Tongue (tissue), 2 donors: ENCODE results near the gene PYURF. TPM values are rescaled to one million over a fixed set of nuclear protein-coding genes. Genes with fewer than 3 reads are reported as not detected.

Experiments
- DNase-seq: peaks from one replicate; pipeline ENCODE4 v3.0.0-alpha.2; 2015
- total RNA-seq: library from RNA; depleted of rRNA; stranded (reverse); fragments of >200 nt; gene quantifications from one replicate; pipeline ENCODE4 v1.2.3, GENCODE V29; 2014

Gene PYURF, protein sequence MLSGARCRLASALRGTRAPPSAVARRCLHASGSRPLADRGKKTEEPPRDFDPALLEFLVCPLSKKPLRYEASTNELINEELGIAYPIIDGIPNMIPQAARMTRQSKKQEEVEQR
- 73.1 TPM for total RNA-seq

GRCh38 chr4:88523325-88524129, at the start of gene PYURF:
Gene PYURF (minus strand): TSS chr4:88523776. CDS start chr4:88523700, 76 bp downstream.
- DNase-seq: peak; percentile 97

- no peak for DNase-seq
These were observed 46.4 kb upstream of the PYURF start for GRCh38 chr4:88570001-88570400.

- DNase-seq: no peak
These were observed 44.0 kb upstream of the PYURF start for GRCh38 chr4:88567591-88567990.

DNA sequence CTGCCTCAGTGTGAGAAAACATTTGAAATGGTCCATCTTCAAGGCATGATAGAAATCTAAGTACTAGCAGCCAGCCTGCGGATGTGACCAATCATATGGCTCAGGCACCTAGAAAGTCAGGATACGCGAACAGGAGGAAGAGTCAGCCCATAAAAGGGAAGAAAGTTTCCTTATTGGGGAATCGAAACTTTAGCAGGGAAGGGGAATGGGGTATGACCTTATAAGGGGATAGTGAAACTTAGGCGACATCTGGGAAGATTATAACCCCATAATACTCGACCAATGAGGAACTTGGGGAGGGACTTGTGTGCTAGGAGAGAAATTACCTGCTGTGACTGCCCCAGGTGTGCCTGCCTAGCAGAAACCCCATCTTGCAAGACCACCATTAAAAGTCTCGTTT, 26.2 kb upstream of the PYURF start:
- no peak for DNase-seq

DNA sequence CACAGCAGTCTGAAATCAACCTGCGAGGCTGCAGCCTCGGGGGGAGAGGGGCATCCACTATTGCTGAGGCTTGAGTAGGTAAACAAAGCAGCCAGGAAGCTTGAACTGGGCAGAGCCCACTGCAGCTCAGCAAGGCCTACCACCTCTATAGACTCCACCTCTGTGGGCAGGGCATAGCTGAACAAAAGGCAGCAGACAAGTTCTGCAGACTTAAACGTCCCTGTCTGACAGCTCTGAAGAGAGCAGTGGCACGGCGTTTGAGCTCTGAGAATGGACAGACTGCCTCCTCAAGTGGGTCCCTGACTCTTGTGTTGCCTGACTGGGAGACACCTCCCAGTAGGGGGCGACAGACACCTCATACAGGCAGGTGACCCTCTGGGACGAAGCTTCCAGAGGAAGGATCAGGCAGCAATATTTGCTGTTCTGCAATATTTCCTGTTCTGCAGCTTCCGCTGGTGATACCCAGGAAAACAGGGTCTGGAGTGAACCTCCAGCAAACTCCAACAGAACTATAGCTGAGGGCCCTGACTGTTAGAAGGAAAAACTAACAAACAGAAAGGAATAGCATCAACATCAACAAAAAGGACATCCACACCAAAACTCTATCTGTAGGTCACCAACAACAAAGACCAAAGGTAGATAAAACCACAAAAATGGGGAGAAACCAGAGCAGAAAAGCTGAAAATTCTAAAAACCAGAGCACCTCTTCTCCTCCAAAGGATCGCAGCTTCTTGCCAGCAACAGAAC, 15.9 kb upstream of the PYURF start:
- DNase-seq: peak; percentile 46

- DNase-seq: no peak
These were observed 14.1 kb upstream of the PYURF start for GRCh38 chr4:88537709-88538108.

DNA sequence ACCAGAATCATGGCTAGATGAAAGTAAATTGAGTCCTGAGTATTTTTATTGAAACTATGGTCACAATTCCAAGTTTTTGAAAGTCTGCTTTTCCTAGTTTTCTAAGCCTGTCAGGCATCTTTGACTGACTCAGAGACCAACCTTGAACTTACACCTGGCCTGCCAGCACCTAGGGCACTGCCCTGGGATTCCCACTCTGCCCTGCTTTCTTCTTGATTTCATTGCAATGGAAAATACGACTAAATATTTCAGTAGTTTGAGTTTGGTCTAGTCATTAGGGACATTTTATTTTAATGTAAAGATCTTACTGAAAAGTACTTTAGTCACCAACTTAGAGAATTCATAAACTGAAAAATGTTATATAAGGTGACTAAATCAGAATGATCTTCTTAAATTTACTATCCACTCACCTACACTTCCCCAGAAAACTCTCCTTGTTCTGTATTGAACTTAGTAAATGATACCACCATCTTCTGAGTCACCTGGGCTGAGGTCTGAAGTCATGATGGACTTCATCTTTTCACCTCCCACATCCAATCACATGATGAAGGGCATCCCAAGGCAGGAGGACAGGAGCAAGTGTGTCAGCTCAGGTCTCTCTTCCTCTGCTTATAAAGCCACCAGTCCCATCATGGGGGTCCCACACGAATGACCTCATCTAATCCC, 11.6 kb upstream of the PYURF start:
- no peak for DNase-seq

DNA sequence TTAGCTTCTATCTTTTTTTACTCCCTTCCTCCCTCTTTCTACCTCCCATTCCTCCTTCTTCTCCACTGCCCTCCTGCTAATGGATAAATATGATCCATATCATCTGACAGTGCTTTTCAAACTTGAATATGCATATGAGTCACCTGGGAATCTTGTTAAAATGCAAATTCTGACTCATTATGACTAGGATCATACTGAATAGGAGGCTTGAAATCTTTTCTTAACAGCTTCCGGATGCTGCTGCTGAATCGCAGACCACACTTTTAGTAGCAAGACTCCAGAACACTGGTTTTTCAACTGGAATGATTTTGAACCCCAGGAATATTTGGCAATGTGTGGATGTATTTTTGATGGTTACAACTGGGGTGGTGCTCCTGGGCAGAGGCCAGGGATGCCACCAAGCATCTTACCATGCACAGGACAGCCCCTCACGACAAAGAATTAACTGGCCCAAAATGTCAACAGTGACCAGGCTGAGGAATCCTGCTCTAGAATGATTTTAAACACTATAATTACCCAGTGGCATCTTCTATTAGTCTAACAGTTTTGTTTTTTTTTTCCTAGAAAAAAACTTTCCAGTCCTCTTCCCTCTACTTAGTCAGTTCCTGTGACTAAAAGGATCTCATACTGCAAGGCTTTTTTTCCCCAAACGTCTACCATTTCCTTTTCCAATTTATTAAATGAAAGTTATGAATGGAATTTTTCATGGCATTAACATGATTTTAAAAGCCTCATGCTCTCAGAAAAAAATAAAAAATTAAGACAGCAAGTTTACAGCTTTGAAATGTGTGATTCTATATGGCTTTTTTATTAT, 10.6 kb upstream of the PYURF start:
- no peak for DNase-seq

- no peak for DNase-seq
These were observed 9.7 kb upstream of the PYURF start for GRCh38 chr4:88533088-88533790.

GRCh38 chr4:88531549-88531948, 8.0 kb upstream of the PYURF start:
- DNase-seq: no peak

DNA sequence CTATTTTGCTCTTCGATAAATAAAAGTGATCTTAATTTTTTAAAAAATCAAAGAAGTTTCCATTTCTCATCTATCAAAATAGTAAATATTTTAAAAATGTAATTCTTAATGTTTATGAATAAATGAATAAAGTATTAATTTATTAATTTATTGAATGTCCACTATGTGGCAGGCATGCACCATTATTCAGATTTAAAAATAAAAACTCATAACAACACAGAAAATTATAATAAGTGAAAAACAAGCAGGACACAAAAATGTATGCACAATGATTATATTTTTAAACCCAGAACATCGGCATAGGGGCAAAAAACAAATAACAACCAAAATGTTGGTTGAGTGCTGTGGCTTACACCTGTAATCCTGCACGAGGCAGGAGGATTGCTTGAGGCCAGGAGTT, 5.3 kb upstream of the PYURF start:
- peak; percentile 10 for DNase-seq

DNA sequence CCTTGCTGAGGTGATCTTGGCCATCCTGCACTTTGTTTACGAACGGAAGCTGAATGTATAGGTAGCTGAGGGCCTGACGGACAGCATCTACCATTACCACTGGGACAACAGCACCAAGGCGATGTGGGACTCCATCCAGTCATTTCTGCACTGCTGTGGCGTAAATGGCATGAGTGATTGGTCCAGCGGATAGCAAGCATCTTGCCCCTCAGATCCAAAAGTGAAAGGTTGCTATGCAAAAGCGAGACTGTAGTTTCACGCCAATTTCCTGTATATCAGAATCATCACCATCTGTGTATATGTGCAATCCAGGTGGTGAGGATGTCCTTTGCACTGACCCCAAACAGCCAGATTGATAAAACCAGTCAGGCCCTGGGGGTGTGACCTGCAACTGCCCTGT, 4.2 kb upstream of the PYURF start:
- no peak for DNase-seq

- peak; percentile 20 for DNase-seq
These were observed 2.7 kb upstream of the PYURF start for GRCh38 chr4:88526221-88526815.

GRCh38 chr4:88524171-88524570, 595 bp upstream of the PYURF start:
- DNase-seq: no peak

GRCh38 chr4:88522702-88523324, 763 bp downstream of the PYURF start:
- peak; percentile 55 for DNase-seq

DNA sequence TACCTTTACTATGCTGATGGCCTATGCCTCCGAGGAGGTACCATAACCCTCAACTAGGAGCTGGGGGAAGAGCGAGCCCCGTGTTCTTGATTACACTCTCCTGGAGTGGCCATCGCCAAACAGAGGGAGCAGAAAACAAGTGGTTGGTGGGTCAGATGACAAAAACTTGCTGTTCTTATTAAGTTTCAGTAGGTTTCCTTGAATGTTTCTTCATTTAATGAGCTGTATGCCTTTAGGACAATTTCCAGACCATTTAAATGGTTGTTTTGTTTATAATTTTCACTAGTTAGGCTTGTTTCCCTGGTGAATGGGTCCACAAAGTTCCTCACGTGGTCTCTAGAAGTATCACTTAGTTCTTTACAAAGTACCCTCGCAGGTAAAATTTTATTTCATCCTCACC, 4.7 kb downstream of the PYURF start:
- DNase-seq: no peak

- no peak for DNase-seq
These were observed 5.8 kb downstream of the PYURF start for GRCh38 chr4:88517825-88518224.

- no peak for DNase-seq
These were observed 6.8 kb downstream of the PYURF start for GRCh38 chr4:88516746-88517145.

- no peak for DNase-seq
These were observed 8.7 kb downstream of the PYURF start for GRCh38 chr4:88514557-88515511.
